NCI-H2029 (cell line): ENCODE results near the gene NPAS3.

Experiments
- DNase-seq: peaks from one replicate; lab custom pipeline; 2025; lab: John Stamatoyannopoulos, UW

The NPAS3 gene

GRCh38 chr14:33679461-33680225 lies 741.0 kb downstream of the NPAS3 start:
- DNase-seq, result no peak

- no peak for DNase-seq
Measured at GRCh38 chr14:33680873-33681272, 742.2 kb downstream of the NPAS3 start.

GRCh38 chr14:33682760-33683159 lies 744.1 kb downstream of the NPAS3 start:
- no peak for DNase-seq

GRCh38 chr14:33685026-33685425 lies 746.3 kb downstream of the NPAS3 start:
- no peak for DNase-seq

- no peak for DNase-seq
Measured at GRCh38 chr14:33685698-33686097, 747.0 kb downstream of the NPAS3 start.

GRCh38 chr14:33686218-33686617 lies 747.5 kb downstream of the NPAS3 start:
- DNase-seq, result no peak

GRCh38 chr14:33686856-33687255 lies 748.2 kb downstream of the NPAS3 start:
- DNase-seq, result no peak

- peak; percentile 33 for DNase-seq
Measured at GRCh38 chr14:33689680-33690079, 751.0 kb downstream of the NPAS3 start.

- DNase-seq, result no peak
Measured at GRCh38 chr14:33691907-33692306, 753.2 kb downstream of the NPAS3 start.

- no peak for DNase-seq
Measured at GRCh38 chr14:33692762-33693161, 754.1 kb downstream of the NPAS3 start.

GRCh38 chr14:33693237-33693636 lies 754.6 kb downstream of the NPAS3 start:
- DNase-seq, result no peak

GRCh38 chr14:33696165-33696564 lies 757.5 kb downstream of the NPAS3 start:
- DNase-seq, result peak; percentile 95

- no peak for DNase-seq
Measured at GRCh38 chr14:33699300-33699983, 760.8 kb downstream of the NPAS3 start.

- no peak for DNase-seq
Measured at GRCh38 chr14:33700052-33700451, 761.4 kb downstream of the NPAS3 start.

GRCh38 chr14:33702293-33702692 lies 763.6 kb downstream of the NPAS3 start:
- no peak for DNase-seq

GRCh38 chr14:33704481-33704880 lies 765.8 kb downstream of the NPAS3 start:
- peak; percentile 70 for DNase-seq

GRCh38 chr14:33705490-33705889 lies 766.8 kb downstream of the NPAS3 start:
- DNase-seq, result no peak

- no peak for DNase-seq
Measured at GRCh38 chr14:33707716-33708115, 769.0 kb downstream of the NPAS3 start.

- DNase-seq, result no peak
Measured at GRCh38 chr14:33709283-33709682, 770.6 kb downstream of the NPAS3 start.

- DNase-seq, result peak; percentile 45
Measured at GRCh38 chr14:33709711-33710110, 771.0 kb downstream of the NPAS3 start.

- no peak for DNase-seq
Measured at GRCh38 chr14:33710273-33710672, 771.6 kb downstream of the NPAS3 start.

- DNase-seq, result no peak
Measured at GRCh38 chr14:33711194-33711593, 772.5 kb downstream of the NPAS3 start.

- DNase-seq, result no peak
Measured at GRCh38 chr14:33711811-33712216, 773.1 kb downstream of the NPAS3 start.
